ENCODE data around the gene CATSPERE. TPM values are rescaled to one million over a fixed set of nuclear protein-coding genes. Genes with fewer than 3 reads are reported as not detected.

CATSPERE gene
- total and polyA plus RNA-seq, 10 of the 15 experiments (the other 5 are each of a cell fraction or from before 2014, with no cell fraction given), result 0.04 to 0.24 (median 0.17) TPM; not detected in 3

DNA sequence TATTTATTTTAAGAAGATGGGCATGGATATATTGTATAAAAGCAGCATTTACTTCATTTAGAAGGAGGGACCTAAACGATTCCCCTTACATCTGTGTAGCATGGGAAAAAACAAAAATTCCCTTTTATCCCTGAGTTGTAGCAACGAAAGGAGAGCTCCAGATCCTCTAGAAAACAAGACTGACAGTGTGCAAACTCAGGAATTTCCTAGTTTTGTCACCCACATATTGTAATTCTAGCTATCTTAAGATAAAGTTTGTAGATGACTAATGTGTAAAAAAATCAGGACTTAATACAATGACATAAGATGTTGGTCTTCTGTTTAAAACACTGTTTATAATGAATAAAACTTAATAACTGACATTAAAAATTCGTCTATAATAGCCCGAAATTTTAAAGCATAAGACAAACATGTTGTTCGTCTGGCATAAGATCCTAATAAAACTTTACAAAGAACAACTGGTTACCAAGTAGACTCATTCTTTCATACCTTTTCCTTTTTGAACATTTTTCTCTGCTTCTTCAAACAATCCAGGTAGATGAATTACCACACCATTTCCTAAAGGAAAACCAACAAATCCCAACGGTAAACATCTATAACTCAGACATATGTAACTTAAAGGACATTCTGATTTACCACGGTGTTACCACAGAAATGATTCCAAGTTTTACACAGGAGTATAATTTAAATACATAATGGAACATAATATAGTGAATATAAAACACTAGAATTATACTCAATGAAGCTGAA, 24.6 kb upstream of the CATSPERE start:
- ChIA-PET POLR2A (no interaction called here), RAD21 (ENCODE audit: unreplicated experiment) (no interaction called here), SMC1A (ENCODE audit: uncharacterized antibody, unreplicated experiment) (interaction anchor here (1.0 kb wide), 1 partner anchor 12 kb away, joined by 4 read pairs; no protein-coding TSS in a partner anchor), CTCF (no interaction called here)
- intact Hi-C loops (cut with micrococcal nuclease; ENCODE audit: unreplicated experiment), result no loop called here
- peaks cover 11% of the 10 kb centered on the region for H3K79me2 ChIP-seq (ENCODE audit: control insufficient read depth, insufficient read depth, low read length)
- no peak overlapping the region for H3K27ac ChIP-seq (ENCODE audit: control insufficient read depth, insufficient read depth)
- FAIRE-seq (no peak), DNase-seq (ENCODE audit: low read depth, low spot score) (no peak), ATAC-seq (no peak)
- no peaks in the 10 kb centered on the region for H3K27me3 ChIP-seq (replicated peaks in 1 of 2; ENCODE audit: control insufficient read depth in 2 of 2, insufficient read depth in 2 of 2, low read length in 1 of 2)
- H3K4me1 ChIP-seq (ENCODE audit: control insufficient read depth, insufficient read depth, low read length), result no peaks in the 10 kb centered on the region
- no TSS peak for BruUV-seq (replicated peaks)
- TF ChIP-seq POLR2AphosphoS2 (IDR thresholded peaks at IDR 0.05; ENCODE audit: low read depth, low read length), result no peak
- TF ChIP-seq, protein P1, sequence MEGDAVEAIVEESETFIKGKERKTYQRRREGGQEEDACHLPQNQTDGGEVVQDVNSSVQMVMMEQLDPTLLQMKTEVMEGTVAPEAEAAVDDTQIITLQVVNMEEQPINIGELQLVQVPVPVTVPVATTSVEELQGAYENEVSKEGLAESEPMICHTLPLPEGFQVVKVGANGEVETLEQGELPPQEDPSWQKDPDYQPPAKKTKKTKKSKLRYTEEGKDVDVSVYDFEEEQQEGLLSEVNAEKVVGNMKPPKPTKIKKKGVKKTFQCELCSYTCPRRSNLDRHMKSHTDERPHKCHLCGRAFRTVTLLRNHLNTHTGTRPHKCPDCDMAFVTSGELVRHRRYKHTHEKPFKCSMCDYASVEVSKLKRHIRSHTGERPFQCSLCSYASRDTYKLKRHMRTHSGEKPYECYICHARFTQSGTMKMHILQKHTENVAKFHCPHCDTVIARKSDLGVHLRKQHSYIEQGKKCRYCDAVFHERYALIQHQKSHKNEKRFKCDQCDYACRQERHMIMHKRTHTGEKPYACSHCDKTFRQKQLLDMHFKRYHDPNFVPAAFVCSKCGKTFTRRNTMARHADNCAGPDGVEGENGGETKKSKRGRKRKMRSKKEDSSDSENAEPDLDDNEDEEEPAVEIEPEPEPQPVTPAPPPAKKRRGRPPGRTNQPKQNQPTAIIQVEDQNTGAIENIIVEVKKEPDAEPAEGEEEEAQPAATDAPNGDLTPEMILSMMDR (IDR thresholded peaks at IDR 0.05 in 2 of 3, conservative IDR thresholded peaks at IDR 0.05 in 1 of 3; ENCODE audit: control insufficient read depth in 2 of 3, extremely low read depth in 1 of 3, insufficient read depth in 1 of 3, low read depth in 3 of 3, low read length in 3 of 3), result no peak
- TF ChIP-seq, protein P2, sequence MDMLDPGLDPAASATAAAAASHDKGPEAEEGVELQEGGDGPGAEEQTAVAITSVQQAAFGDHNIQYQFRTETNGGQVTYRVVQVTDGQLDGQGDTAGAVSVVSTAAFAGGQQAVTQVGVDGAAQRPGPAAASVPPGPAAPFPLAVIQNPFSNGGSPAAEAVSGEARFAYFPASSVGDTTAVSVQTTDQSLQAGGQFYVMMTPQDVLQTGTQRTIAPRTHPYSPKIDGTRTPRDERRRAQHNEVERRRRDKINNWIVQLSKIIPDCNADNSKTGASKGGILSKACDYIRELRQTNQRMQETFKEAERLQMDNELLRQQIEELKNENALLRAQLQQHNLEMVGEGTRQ (IDR thresholded peaks at IDR 0.05; ENCODE audit: borderline replicate concordance, low read depth, low read length), result no peak
- no peak for TF ChIP-seq EP300 (IDR thresholded peaks at IDR 0.05; ENCODE audit: borderline replicate concordance in 1 of 2, control insufficient read depth in 1 of 2, low read depth in 2 of 2, low read length in 2 of 2)
- TF ChIP-seq LARP7 (IDR thresholded peaks at IDR 0.05), result no peak
- no peak for TF ChIP-seq HCFC1 (IDR thresholded peaks at IDR 0.05; ENCODE audit: low read length)
- TF ChIP-seq STAT3 (IDR thresholded peaks at IDR 0.05; ENCODE audit: low read depth, low read length), result no peak
- TF ChIP-seq RAD21 (IDR thresholded peaks at IDR 0.05; ENCODE audit: insufficient read depth, low read depth, low read length), result no peak
- no peak for TF ChIP-seq MTA3 (IDR thresholded peaks at IDR 0.05; ENCODE audit: borderline replicate concordance, low read length)
- TF ChIP-seq POLR2AphosphoS5 (IDR thresholded peaks at IDR 0.05; ENCODE audit: low read length), result no peak
- TF ChIP-seq EZH2 (IDR thresholded peaks at IDR 0.05; ENCODE audit: borderline replicate concordance, control insufficient read depth, low read depth, low read length), result no peak
- no peak overlapping the region for H2AFZ ChIP-seq (ENCODE audit: control insufficient read depth, low read depth, low read length)
- no peaks in the 10 kb centered on the region for H3K9me3 ChIP-seq (replicated peaks; ENCODE audit: control insufficient read depth, insufficient read depth, low read length)
- peaks cover 5 to 12% of the 10 kb centered on the region in 2 experiments for H3K36me3 ChIP-seq (ENCODE audit: control insufficient read depth in 2 of 2, insufficient read depth in 2 of 2, low read length in 1 of 2)
- 97% methylated on average over 7 of the region's 7 CpGs for WGBS (ENCODE audit: insufficient coverage, insufficient replicate concordance, low lambda C conversion rate, missing lambda C conversion rate)
- no peak overlapping the region for H3K9ac ChIP-seq (ENCODE audit: control insufficient read depth, insufficient read depth, low read length)
- no peak overlapping the region for H3K4me3 ChIP-seq
- no peak overlapping the region for H3K4me2 ChIP-seq (ENCODE audit: control insufficient read depth, insufficient read depth)
- in situ Hi-C loops (cut with MboI), result no loop called here
- no peaks in the 10 kb centered on the region for H4K20me1 ChIP-seq (ENCODE audit: control insufficient read depth, insufficient read depth)

All from GM12878 (cell line).